DOHH2 (cell line): ENCODE data around the gene SLC35F1.

Source experiments
- CTCF ChIP-seq: fragments of 200-600 bp; sonication (generic); IDR thresholded peaks from one replicate; pipeline ENCODE4 v1.5.1; 2014; ENCODE audit warnings: antibody characterized with exemption, mild to moderate bottlenecking, low read depth, low read length; ENCODE audit not compliant: poor library complexity, severe bottlenecking
- EZH2phosphoT487 ChIP-seq: fragments of 200-600 bp; sonication (generic); IDR thresholded peaks from 2 replicates; pipeline ENCODE4 v1.6.1; 2017; ENCODE audit warnings: borderline replicate concordance, mild to moderate bottlenecking, antibody characterized with exemption, low read length, moderate library complexity, mixed read lengths

- no peak for TF ChIP-seq CTCF
- TF ChIP-seq EZH2phosphoT487, result no peak
Observed at GRCh38 chr6:117961301-117961700, 54.2 kb downstream of the SLC35F1 start.
